ENCODE measurements around the gene ENPP3. TPM values are rescaled to one million over a fixed set of nuclear protein-coding genes. Genes with fewer than 3 reads are reported as not detected.

The ENPP3 gene
- total and polyA plus RNA-seq, 10 of the 15 experiments (the other 5 are each of a cell fraction or from before 2014, with no cell fraction given) = 0.01 TPM; not detected in 9

DNA sequence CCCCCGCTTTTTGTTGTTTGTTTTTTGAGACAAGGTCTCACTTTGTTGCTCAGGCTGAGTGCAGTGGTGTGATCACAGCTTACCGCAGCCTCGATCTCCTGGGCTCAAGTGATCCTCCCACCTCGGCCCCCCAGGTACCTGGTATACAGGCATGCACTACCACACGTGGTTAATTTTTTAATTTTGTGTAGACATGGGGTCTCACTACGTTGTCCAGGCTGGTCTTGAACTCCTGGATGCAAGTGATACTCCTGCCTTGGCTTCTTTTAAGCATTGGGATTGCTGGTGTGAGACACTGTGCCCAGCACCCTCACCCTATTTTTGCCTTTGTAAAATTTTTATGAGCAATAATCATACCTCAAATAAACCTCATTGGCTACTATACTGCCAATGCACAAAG lies 5.5 kb downstream of the ENPP3 start:
- SMC1A ChIA-PET (ENCODE audit: uncharacterized antibody, unreplicated experiment) = interaction anchor here (0.6 kb wide), 1 partner anchor 12 kb away, joined by 4 read pairs; no protein-coding TSS in a partner anchor
- POLR2A ChIA-PET = interaction anchor here (0.7 kb wide), 1 partner anchor 15 kb away, joined by 5 read pairs; no protein-coding TSS in a partner anchor
- TF ChIP-seq, protein P1, sequence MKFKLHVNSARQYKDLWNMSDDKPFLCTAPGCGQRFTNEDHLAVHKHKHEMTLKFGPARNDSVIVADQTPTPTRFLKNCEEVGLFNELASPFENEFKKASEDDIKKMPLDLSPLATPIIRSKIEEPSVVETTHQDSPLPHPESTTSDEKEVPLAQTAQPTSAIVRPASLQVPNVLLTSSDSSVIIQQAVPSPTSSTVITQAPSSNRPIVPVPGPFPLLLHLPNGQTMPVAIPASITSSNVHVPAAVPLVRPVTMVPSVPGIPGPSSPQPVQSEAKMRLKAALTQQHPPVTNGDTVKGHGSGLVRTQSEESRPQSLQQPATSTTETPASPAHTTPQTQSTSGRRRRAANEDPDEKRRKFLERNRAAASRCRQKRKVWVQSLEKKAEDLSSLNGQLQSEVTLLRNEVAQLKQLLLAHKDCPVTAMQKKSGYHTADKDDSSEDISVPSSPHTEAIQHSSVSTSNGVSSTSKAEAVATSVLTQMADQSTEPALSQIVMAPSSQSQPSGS (IDR thresholded peaks at IDR 0.05; ENCODE audit: low read length) = no peak
- TF ChIP-seq MXI1 (IDR thresholded peaks at IDR 0.05; ENCODE audit: low read depth, low read length) (no peak), CREB1 (IDR thresholded peaks at IDR 0.05; ENCODE audit: low read depth) (no peak)
- H3K9me3 ChIP-seq (replicated peaks; ENCODE audit: control insufficient read depth, insufficient read depth, low read length) = no peaks in the 10 kb centered on the region
- peaks cover 0 to 3% of the 10 kb centered on the region in 2 experiments; a peak in 2 of 4 replicates for H3K27me3 ChIP-seq (replicated peaks in 1 of 2; ENCODE audit: control insufficient read depth in 2 of 2, insufficient read depth in 2 of 2, low read length in 1 of 2)
- H4K20me1 ChIP-seq (ENCODE audit: control insufficient read depth, insufficient read depth) = no peaks in the 10 kb centered on the region; the same call in 1 of the 2 replicates
- no peak overlapping the region for H2AFZ ChIP-seq (ENCODE audit: control insufficient read depth, low read depth, low read length)
- no peak overlapping the region for H3K9ac ChIP-seq (ENCODE audit: control insufficient read depth, insufficient read depth, low read length)
- 36% methylated on average over 6 of the region's 6 CpGs for WGBS (ENCODE audit: insufficient coverage, insufficient replicate concordance, low lambda C conversion rate, missing lambda C conversion rate)
- H3K27ac ChIP-seq (ENCODE audit: control insufficient read depth, insufficient read depth) = no peak overlapping the region
- FAIRE-seq = no peak
- no peak for ATAC-seq
- no peaks in the 10 kb centered on the region for H3K4me1 ChIP-seq (ENCODE audit: control insufficient read depth, insufficient read depth, low read length)
- CTCF ChIA-PET = no interaction called here
- RAD21 ChIA-PET (ENCODE audit: unreplicated experiment) = no interaction called here
- intact Hi-C loops (cut with micrococcal nuclease; ENCODE audit: unreplicated experiment) (no loop called here), in situ Hi-C loops (cut with MboI) (no loop called here)
- no peak for DNase-seq (ENCODE audit: low read depth, low spot score)
- no peaks in the 10 kb centered on the region for H3K79me2 ChIP-seq (ENCODE audit: control insufficient read depth, insufficient read depth, low read length)
- BruUV-seq (replicated peaks) = no TSS peak
- H3K4me2 ChIP-seq (ENCODE audit: control insufficient read depth, insufficient read depth) = no peak overlapping the region
- H3K4me3 ChIP-seq = no peak overlapping the region
- H3K36me3 ChIP-seq (ENCODE audit: control insufficient read depth in 2 of 2, insufficient read depth in 2 of 2, low read length in 1 of 2) = no peaks in the 10 kb centered on the region

DNA sequence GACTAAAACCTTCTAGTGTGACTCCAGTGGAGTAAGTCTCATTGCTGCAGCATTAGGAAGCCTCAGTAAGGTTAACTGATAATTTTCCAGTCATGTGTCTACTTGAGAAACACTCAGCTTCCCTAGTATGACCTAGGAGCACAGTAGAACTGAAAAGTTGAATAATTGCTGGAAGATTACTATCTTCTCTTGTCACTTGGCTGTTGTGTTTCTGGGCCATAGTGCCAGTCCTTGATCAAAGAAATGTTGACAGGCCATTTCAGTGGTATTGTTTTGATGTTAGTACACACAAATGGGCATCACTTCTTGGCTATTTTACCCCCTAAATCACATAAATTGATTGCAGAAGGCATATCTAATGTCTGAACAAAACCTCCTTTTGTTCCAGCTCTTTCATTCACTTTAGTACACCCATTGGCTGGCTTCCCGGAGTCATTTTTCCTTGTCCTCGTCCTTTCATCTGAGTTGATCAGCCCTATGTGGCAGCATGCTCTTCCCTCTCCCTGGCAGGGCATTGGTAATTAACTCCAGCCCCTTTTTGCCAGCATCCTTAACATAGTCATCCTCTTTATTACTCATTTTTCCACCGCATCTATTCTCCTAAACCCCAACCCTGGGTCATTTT lies 6.0 kb downstream of the ENPP3 start:
- DNase-seq (ENCODE audit: low read depth, low spot score) (no peak), FAIRE-seq (no peak), ATAC-seq (no peak)
- Histone ChIP-seq H3K36me3 (ENCODE audit: control insufficient read depth in 2 of 2, insufficient read depth in 2 of 2, low read length in 1 of 2) (no peaks in the 10 kb centered on the region), H3K27ac (ENCODE audit: control insufficient read depth, insufficient read depth) (no peak overlapping the region), H3K79me2 (ENCODE audit: control insufficient read depth, insufficient read depth, low read length) (no peaks in the 10 kb centered on the region), H3K4me3 (no peak overlapping the region), H3K9ac (ENCODE audit: control insufficient read depth, insufficient read depth, low read length) (no peak overlapping the region), H4K20me1 (ENCODE audit: control insufficient read depth, insufficient read depth) (no peaks in the 10 kb centered on the region; the same call in 1 of the 2 replicates), H2AFZ (ENCODE audit: control insufficient read depth, low read depth, low read length) (no peak overlapping the region), H3K9me3 (replicated peaks; ENCODE audit: control insufficient read depth, insufficient read depth, low read length) (no peaks in the 10 kb centered on the region), H3K27me3 (replicated peaks in 1 of 2; ENCODE audit: control insufficient read depth in 2 of 2, insufficient read depth in 2 of 2, low read length in 1 of 2) (peaks cover 0 to 3% of the 10 kb centered on the region in 2 experiments; a peak in 2 of 4 replicates), H3K4me1 (ENCODE audit: control insufficient read depth, insufficient read depth, low read length) (no peaks in the 10 kb centered on the region), H3K4me2 (ENCODE audit: control insufficient read depth, insufficient read depth) (no peak overlapping the region)
- BruUV-seq (replicated peaks) = no TSS peak
- WGBS (ENCODE audit: insufficient coverage, insufficient replicate concordance, low lambda C conversion rate, missing lambda C conversion rate) = 26% methylated on average over 3 of the region's 3 CpGs
- intact Hi-C loops (cut with micrococcal nuclease; ENCODE audit: unreplicated experiment) (no loop called here), in situ Hi-C loops (cut with MboI) (no loop called here)
- SMC1A ChIA-PET (ENCODE audit: uncharacterized antibody, unreplicated experiment) = interaction anchor here (0.6 kb wide), 1 partner anchor 11 kb away, joined by 4 read pairs; no protein-coding TSS in a partner anchor
- CTCF ChIA-PET = no interaction called here
- RAD21 ChIA-PET (ENCODE audit: unreplicated experiment) = no interaction called here
- POLR2A ChIA-PET = interaction anchor here (0.7 kb wide), 1 partner anchor 16 kb away, joined by 5 read pairs; no protein-coding TSS in a partner anchor
- TF ChIP-seq CHD4 (IDR thresholded peaks at IDR 0.05) (no peak), RAD51 (IDR thresholded peaks at IDR 0.05) (no peak), SMAD5 (IDR thresholded peaks at IDR 0.05; ENCODE audit: low read depth) (no peak), SIN3A (IDR thresholded peaks at IDR 0.05; ENCODE audit: low read depth, low read length) (no peak), RAD21 (IDR thresholded peaks at IDR 0.05; ENCODE audit: insufficient read depth, low read depth, low read length) (no peak), EZH2 (IDR thresholded peaks at IDR 0.05; ENCODE audit: borderline replicate concordance, control insufficient read depth, low read depth, low read length) (no peak)
- TF ChIP-seq, protein P1 (IDR thresholded peaks at IDR 0.05; ENCODE audit: low read length) = no peak

Measured in GM12878 (cell line).